Measurements from ENCODE around the gene RIMS1.

GRCh38 chr6:72206606-72207005 lies 320.3 kb downstream of the RIMS1 start:
- TF ChIP-seq CTCF (IDR thresholded peaks at IDR 0.05; ENCODE audit: low read length) (no peak), EZH2 (optimal IDR thresholded peaks at IDR 0.05; ENCODE audit: low read depth, low read length) (no peak)
